Skeletal muscle tissue (tissue), 5 donors: ENCODE results near the gene SPINK14. TPM values are rescaled to one million over a fixed set of nuclear protein-coding genes. Genes with fewer than 3 reads are reported as not detected.

Source experiments
- H3K27ac ChIP-seq: one replicate; pipeline ENCODE4 v1.7.0; 2013; ENCODE audit warnings: mild to moderate bottlenecking, low read depth, low read length, inconsistent platforms
- H3K27me3 ChIP-seq, 3 donors: one replicate each; pipeline ENCODE4 v1.7.0; 2013; ENCODE audit warnings: low read length in 3 of 3; ENCODE audit not compliant: control insufficient read depth in 3 of 3, insufficient read depth in 3 of 3
- H3K36me3 ChIP-seq, 3 donors: one replicate each; pipeline ENCODE4 v1.7.0; 2013; ENCODE audit warnings: low read length in 3 of 3; ENCODE audit not compliant: control insufficient read depth in 3 of 3, insufficient read depth in 3 of 3
- H3K4me1 ChIP-seq, 3 donors: one replicate each; pipeline ENCODE4 v1.7.0; 2013; ENCODE audit warnings: low read length in 3 of 3, mild to moderate bottlenecking in 3 of 3; ENCODE audit not compliant: control insufficient read depth in 3 of 3, insufficient read depth in 3 of 3
- H3K4me3 ChIP-seq, 3 donors: one replicate each; pipeline ENCODE4 v1.7.0; 2013; ENCODE audit warnings: low read length in 3 of 3
- H3K9ac ChIP-seq, 3 donors: one replicate each; pipeline ENCODE4 v1.7.0; 2013; ENCODE audit warnings: low read length in 3 of 3, mild to moderate bottlenecking in 3 of 3, moderate library complexity in 2 of 3, low read depth in 1 of 3
- H3K9me3 ChIP-seq, 3 donors: one replicate each; pipeline ENCODE4 v1.7.0; 2013; ENCODE audit warnings: low read length in 3 of 3; ENCODE audit not compliant: control insufficient read depth in 3 of 3
- small RNA-seq: library from RNA; depleted of rRNA; stranded (forward); fragments of <200 nt; gene quantifications from one replicate; pipeline ENCODE3, GENCODE V24; 2014
- total RNA-seq: library from RNA; depleted of rRNA; stranded (reverse); fragments of >200 nt; gene quantifications from one replicate; pipeline ENCODE4 v1.2.3, GENCODE V29; 2014
- donor health status: Osteomylitis.

The SPINK14 gene
- total RNA-seq, 1 donor from 2014 or later = not detected

- Histone ChIP-seq H3K4me1 (no peaks in the 10 kb centered on the region), H3K9me3 (no peaks in the 10 kb centered on the region), H3K27me3 (no peaks in the 10 kb centered on the region), H3K4me3 (no peak overlapping the region), H3K36me3 (no peaks in the 10 kb centered on the region), H3K27ac (no peak overlapping the region), H3K9ac (no peak overlapping the region)
These were observed 53.2 kb downstream of the SPINK14 start for GRCh38 chr5:148221508-148221907.

GRCh38 chr5:148224117-148224742, 55.9 kb downstream of the SPINK14 start:
- no peak overlapping the region for H3K27ac ChIP-seq
- no peaks in the 10 kb centered on the region for H3K27me3 ChIP-seq
- H3K4me1 ChIP-seq = no peaks in the 10 kb centered on the region
- H3K9me3 ChIP-seq = no peaks in the 10 kb centered on the region
- no peak overlapping the region for H3K9ac ChIP-seq
- no peaks in the 10 kb centered on the region for H3K36me3 ChIP-seq
- H3K4me3 ChIP-seq = no peak overlapping the region

Small RNA genes within 50 kb of the gene (small RNA-seq; reads per million reads assigned to genes)
- not detected for gene HMGN1P16

Other genes starting within 250 kb of the SPINK14 start
- gene SPINK5, start 104.6 kb upstream of the SPINK14 start, total RNA-seq = not detected
- not detected for gene SPINK6, start 34.5 kb downstream of the SPINK14 start, total RNA-seq
- not detected for gene MARCOL, start 70.0 kb downstream of the SPINK14 start, total RNA-seq
- not detected for gene SPINK13, start 100.2 kb downstream of the SPINK14 start, total RNA-seq
- gene SPINK7, start 143.9 kb downstream of the SPINK14 start, total RNA-seq = not detected
- not detected for gene SPINK9, start 167.0 kb downstream of the SPINK14 start, total RNA-seq
- 60.0 TPM for gene FBXO38, start 215.4 kb downstream of the SPINK14 start, total RNA-seq